NOMO-1 treated with DMSO at 0.1 percent for 48 hours (cell line): Measurements from ENCODE around the gene GNG4.
"Not testable (repeated sequence)": the region's sequence is repeated elsewhere in the genome, so short reads cannot be mapped to it uniquely, and the experiment has no call there.

Experiments
- DNase-seq: peaks from one replicate; lab custom pipeline; 2025; ENCODE audit not compliant: unreplicated experiment; lab: John Stamatoyannopoulos, UW

GNG4 gene

GRCh38 chr1:235628316-235629005 lies 21.1 kb downstream of the GNG4 start:
- no peak for DNase-seq

GRCh38 chr1:235625831-235626230 lies 23.8 kb downstream of the GNG4 start:
- no peak for DNase-seq

DNA sequence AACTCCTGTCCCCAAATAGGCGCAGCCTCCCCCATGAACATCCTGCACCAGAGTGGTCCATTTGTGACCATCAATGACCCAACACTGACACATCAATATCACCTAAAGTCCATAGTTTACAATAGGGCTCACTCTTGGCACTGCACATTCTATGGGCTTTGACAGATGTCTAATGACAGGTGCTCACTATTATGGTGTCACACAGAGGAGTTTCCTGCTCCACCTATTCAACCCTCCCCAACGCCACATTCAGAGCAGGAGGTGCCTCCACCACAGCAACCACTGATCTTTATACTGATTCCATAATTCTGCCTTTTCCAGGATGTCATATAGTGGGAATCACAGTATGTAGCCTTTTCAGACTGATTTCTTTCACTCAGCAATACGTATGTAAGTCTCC lies 24.2 kb downstream of the GNG4 start:
- DNase-seq = no peak

DNA sequence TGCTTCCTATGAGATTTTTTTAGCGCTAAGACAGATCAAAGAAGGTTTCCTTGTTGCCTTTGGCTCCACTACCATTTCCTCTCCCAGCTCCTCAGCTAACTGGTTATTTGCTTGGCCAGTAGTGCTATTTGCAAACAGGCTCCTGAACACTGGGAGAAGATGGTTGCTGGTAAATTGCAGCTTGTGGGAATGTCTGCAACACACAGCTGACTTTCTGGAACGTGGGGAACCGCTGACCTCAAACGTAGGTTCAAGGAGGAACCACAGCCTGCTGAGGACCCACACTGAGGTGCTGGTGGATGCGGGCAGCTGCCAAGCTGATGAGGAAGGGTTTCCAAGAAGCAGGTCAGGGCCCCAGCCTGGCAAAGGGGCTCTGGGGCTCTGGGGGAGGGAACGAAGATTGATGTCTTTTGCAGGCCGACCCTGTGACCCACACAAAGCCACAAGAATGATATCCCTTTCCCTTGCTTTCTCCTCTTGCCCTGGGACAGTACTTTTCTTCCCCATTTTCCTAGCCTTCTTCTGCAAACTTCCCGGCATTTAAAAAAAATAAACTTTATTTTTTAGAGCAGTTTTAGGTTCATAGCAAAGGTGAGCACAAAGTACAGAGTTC lies 24.8 kb downstream of the GNG4 start:
- no peak for DNase-seq

GRCh38 chr1:235622936-235623779 lies 26.4 kb downstream of the GNG4 start:
- DNase-seq = no peak

DNA sequence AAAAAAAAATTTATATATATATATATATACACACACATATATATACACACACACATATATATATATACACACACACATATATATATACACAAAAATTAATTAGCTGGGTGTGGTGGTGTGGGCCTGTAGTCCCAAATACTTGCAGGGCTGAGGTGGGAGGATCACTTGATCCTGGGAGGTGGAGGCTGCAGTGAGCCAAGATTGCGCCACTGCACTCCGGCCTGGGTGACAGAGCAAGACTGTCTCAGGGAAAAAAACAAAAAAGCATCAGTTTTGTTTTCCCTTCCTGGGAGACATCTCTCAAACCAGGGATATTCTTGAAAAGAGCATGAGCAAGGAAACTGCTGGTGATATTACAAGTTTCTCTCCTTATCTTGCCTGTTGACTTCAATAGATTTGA lies 30.4 kb downstream of the GNG4 start:
- DNase-seq = not testable (repeated sequence)

DNA sequence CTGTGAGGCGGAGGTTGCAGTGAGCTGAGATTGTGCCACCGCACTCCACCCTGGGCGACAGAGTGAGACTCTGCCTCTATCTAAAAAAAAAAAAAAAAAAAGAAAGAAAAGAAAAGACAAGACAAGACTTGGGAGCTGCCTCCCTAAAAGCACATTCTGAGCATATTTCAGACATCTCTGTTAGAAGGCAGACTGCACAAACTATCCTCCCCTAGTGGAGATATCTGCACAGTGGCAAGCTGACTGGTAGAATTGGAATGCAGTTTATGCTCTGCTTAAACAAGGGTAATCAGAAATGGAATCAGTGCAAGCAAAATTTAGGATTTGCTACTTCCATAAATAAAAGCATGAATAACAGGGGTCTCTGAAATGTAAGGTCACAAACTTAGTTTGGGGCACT lies 31.8 kb downstream of the GNG4 start:
- DNase-seq = no peak

- no peak for DNase-seq
Measured at GRCh38 chr1:235617140-235617539, 32.4 kb downstream of the GNG4 start.

DNA sequence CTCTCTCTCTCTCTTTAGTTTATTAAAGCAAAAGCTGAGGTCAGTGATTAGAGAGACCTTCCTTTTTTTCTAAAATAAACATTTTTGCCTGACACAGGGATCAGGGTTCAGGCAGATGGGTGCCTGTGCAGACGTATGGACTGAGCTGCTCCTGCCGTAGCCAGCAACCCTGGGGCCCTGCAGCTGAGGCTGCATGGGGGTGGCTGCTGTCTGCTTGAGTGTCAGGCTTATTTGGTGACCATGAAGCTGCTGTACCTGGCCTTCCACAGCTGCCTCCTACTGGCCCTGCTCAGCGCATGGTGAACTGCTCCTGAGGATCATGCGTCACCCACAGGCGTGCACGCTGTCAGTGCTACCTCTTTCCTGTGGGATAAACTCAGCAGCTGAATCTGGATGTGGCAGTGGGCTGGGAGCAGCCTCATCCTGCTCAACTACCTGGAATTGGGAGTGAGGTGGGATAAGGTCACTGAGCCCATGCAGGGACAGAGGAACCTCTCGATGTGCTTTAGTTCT lies 35.1 kb downstream of the GNG4 start:
- no peak for DNase-seq

DNA sequence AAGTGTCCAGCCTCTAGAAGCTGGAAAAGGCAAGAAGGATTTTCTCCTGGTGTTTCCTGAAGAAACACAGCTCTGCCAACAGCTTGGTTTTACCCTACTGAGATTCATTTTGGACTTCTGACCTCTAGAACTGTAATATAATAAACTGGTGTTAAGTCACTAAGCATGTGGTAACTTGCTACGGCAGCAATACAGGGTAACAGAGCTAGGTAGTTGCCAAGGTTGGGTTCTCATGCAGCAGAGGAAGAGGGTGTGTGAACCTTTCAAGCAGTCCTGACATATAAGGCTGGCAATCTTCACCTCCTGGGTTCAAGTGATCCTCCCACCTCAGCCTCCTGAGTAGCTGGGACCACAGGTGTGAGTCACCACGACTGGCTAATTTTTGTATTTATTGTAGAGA lies 36.0 kb downstream of the GNG4 start:
- no peak for DNase-seq

- DNase-seq = no peak
Measured at GRCh38 chr1:235612761-235613160, 36.8 kb downstream of the GNG4 start.

- DNase-seq = no peak
Measured at GRCh38 chr1:235610157-235610556, 39.4 kb downstream of the GNG4 start.

GRCh38 chr1:235608278-235608677 lies 41.3 kb downstream of the GNG4 start:
- DNase-seq = no peak

DNA sequence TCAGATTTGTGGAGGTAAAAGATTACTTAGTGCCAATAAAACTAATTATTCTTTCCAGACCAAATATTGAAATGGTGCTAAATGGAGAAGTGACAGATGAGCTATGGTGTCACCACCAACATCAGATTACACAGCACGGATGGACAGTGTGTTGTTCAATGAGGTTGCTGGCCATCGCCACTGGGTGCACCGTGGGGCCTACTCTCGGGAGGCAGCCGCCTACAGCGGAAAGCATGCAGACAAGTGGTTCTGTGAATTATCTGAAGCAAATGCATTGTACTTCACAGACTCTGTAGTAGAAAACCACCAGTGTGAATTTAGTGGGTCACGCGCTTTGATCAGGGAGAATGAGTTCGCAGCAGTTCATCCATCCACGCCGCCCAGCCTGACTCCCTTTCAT lies 42.3 kb downstream of the GNG4 start:
- no peak for DNase-seq

DNA sequence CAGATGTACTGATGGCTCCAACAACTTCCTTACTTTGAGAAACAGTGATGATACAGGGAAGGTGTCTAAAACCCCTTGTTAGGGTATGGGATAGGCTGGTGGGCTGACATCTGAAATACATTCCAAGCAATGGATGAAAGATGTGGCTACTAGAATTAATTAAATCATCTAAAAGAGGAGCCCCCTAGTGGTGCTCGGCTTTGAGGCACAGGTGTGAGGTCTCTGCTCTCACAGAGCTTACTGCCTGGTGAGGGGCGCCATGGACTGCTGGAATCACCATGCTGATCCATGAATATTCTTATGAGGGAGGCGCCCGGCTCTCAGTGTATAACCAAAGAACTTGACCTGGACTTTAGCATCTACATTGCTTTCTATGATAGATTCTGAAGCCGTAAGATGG lies 48.5 kb downstream of the GNG4 start:
- no peak for DNase-seq

GRCh38 chr1:235599536-235599935 lies 50.0 kb downstream of the GNG4 start:
- DNase-seq = no peak

DNA sequence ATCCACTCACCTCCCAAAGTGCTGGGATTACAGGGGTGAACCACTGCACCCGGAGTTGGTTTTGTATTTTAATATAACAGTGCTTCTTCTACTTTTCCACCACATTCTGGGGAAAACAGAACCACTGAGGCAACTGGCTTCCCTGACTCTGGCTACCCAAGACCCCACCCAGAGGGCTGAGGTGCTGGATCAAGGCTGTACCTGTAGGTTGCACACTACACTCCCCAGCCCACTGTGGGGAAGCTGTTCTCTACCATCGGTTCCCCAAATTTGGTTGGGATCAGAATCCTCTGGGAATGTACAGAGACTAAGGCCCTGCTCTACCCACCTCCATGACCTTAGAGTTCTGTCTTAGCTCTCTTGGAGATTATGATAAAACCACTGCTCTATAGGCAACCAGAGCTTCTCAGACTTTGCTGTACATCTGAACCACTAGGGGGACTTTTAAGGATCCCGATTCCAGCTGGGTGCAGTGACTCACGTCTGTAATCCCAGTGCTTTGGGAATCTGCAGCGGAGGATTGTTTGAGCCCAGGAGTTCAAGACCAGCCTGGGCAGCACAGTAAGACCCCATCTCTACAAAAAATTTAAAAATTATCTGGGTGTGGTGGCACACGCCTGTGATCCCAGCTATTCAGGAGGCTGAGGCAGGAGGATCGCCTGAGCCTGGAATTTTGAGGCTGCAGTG lies 51.6 kb downstream of the GNG4 start:
- DNase-seq = peak; percentile 5

DNA sequence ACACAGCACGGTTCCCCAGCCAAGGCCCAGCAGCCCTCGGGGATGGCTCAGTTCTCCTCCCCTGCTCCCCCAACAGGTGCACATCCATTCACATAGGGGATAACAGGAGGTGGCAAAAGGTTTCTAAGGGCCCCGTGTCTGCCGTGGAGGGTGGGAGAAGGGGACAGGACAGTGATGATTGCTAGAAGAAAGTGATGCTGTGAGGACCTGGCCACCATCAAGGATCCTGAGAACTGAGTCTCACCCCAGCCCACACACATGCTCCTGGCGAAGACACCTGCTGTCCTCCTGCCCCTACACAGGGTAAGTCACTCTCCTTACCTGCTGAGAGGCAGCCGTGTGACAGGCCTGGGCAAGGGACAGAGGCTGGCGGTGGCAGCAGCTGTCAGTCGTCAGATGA lies 54.5 kb downstream of the GNG4 start:
- DNase-seq = no peak

DNA sequence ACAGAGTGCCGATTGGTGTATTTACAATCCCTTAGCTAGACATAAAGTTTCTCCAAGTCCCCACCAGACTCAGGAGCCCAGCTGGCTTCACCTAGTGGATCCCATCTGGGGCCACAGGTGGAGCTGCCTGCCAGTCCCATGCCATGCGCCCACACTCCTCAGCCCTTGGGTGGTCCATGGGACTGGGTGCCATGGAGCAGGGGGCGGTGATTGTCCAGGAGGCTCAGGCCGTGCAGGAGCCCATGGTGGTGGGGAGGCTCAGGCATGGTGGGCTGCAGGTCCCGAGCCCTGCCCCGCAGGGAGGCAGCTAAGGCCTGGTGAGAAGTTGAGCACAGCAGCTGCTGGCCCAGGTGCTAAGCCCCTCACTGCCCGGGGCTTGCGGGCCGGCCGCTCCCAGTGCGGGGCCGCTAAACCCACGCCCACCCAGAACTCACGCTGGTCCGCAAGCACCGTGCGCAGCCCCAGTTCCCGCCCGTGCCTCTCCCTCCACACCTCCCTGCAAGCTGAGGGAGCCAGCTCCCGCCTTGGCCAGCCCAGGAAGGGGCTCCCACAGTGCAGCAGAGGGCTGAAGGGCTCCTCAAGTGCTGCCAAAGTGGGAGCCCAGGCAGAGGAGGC lies 55.2 kb downstream of the GNG4 start:
- DNase-seq = not testable (repeated sequence)

GRCh38 chr1:235588916-235589515 lies 60.6 kb downstream of the GNG4 start:
- no peak for DNase-seq
